Brain microvascular endothelial cell (primary cell): Measurements from ENCODE around the gene GRID2.

Source experiments
- DNase-seq: peaks from one replicate; pipeline ENCODE4 v3.0.0-alpha.2; 2020
- H3K27ac ChIP-seq: fragments of 250-450 bp; sonication (Bioruptor Pico); 2 replicates; pipeline ENCODE4 v1.5.1; 2020; ENCODE audit warnings: mild to moderate bottlenecking, moderate library complexity
- H3K27me3 ChIP-seq: fragments of 250-450 bp; sonication (Bioruptor Pico); replicated peaks from 2 replicates; pipeline ENCODE4 v1.5.1; 2020; ENCODE audit warnings: mild to moderate bottlenecking
- H3K36me3 ChIP-seq: fragments of 250-450 bp; sonication (Bioruptor Pico); replicated peaks from 2 replicates; pipeline ENCODE4 v1.5.1; 2020; ENCODE audit warnings: mild to moderate bottlenecking
- H3K4me3 ChIP-seq: 2 replicates; pipeline ENCODE4 v1.5.1; 2011; ENCODE audit warnings: low read depth, mild to moderate bottlenecking, control low read depth, low read length, moderate library complexity
- CTCF ChIP-seq: IDR thresholded peaks from 2 replicates; pipeline ENCODE4 v1.5.1; 2011; ENCODE audit warnings: low read depth, mild to moderate bottlenecking, moderate library complexity, low read length, control low read depth, inconsistent platforms; ENCODE audit errors: missing control alignments
- in situ Hi-C: cut with HindIII; loops from 2 replicates; pipeline ENCODE4 v1.10.0; 2017; ENCODE audit warnings: low sequenced_read_pairs, low pct_ligation_motif_present

Gene GRID2

GRCh38 chr4:93759506-93759905 lies 1455.7 kb downstream of the GRID2 start:
- no peak for DNase-seq
- no peak overlapping the region for H3K27ac ChIP-seq
- H3K36me3 ChIP-seq = no peaks in the 10 kb centered on the region
- no peak overlapping the region for H3K4me3 ChIP-seq
- no peak for TF ChIP-seq CTCF
- H3K27me3 ChIP-seq = no peaks in the 10 kb centered on the region
- in situ Hi-C loops = no loop called here

GRCh38 chr4:93760284-93760683 lies 1456.5 kb downstream of the GRID2 start:
- in situ Hi-C loops = no loop called here
- no peak for DNase-seq
- H3K27me3 ChIP-seq = no peaks in the 10 kb centered on the region
- H3K36me3 ChIP-seq = no peaks in the 10 kb centered on the region
- no peak overlapping the region for H3K27ac ChIP-seq
- TF ChIP-seq CTCF = no peak
- no peak overlapping the region for H3K4me3 ChIP-seq

GRCh38 chr4:93761286-93761685 lies 1457.5 kb downstream of the GRID2 start:
- no peak for TF ChIP-seq CTCF
- Histone ChIP-seq H3K27me3 (no peaks in the 10 kb centered on the region), H3K27ac (no peak overlapping the region), H3K4me3 (no peak overlapping the region), H3K36me3 (no peaks in the 10 kb centered on the region)
- in situ Hi-C loops = no loop called here
- no peak for DNase-seq

- H3K4me3 ChIP-seq = no peak overlapping the region
- peak; percentile 54 for TF ChIP-seq CTCF
- peak; percentile 38 for DNase-seq
- in situ Hi-C loops = no loop called here
- no peak overlapping the region for H3K27ac ChIP-seq
- H3K36me3 ChIP-seq = no peaks in the 10 kb centered on the region
- H3K27me3 ChIP-seq = no peaks in the 10 kb centered on the region
Observed at GRCh38 chr4:93764639-93765246, 1461.0 kb downstream of the GRID2 start.

GRCh38 chr4:93767917-93768316 lies 1464.2 kb downstream of the GRID2 start:
- no peak for DNase-seq
- in situ Hi-C loops = no loop called here
- Histone ChIP-seq H3K4me3 (no peak overlapping the region), H3K27me3 (no peaks in the 10 kb centered on the region), H3K36me3 (no peaks in the 10 kb centered on the region), H3K27ac (no peak overlapping the region)
- no peak for TF ChIP-seq CTCF

- in situ Hi-C loops = no loop called here
Observed at GRCh38 chr4:93770201-93770600, 1466.4 kb downstream of the GRID2 start.

More at GRCh38 chr4:93770201-93770600, 1466.4 kb downstream of the GRID2 start:
- H3K36me3 ChIP-seq = no peaks in the 10 kb centered on the region
- H3K4me3 ChIP-seq = no peak overlapping the region
- DNase-seq = no peak
- no peak overlapping the region for H3K27ac ChIP-seq
- H3K27me3 ChIP-seq = no peaks in the 10 kb centered on the region
- TF ChIP-seq CTCF = no peak
